Measurements from ENCODE around the gene NT5M.

DNA sequence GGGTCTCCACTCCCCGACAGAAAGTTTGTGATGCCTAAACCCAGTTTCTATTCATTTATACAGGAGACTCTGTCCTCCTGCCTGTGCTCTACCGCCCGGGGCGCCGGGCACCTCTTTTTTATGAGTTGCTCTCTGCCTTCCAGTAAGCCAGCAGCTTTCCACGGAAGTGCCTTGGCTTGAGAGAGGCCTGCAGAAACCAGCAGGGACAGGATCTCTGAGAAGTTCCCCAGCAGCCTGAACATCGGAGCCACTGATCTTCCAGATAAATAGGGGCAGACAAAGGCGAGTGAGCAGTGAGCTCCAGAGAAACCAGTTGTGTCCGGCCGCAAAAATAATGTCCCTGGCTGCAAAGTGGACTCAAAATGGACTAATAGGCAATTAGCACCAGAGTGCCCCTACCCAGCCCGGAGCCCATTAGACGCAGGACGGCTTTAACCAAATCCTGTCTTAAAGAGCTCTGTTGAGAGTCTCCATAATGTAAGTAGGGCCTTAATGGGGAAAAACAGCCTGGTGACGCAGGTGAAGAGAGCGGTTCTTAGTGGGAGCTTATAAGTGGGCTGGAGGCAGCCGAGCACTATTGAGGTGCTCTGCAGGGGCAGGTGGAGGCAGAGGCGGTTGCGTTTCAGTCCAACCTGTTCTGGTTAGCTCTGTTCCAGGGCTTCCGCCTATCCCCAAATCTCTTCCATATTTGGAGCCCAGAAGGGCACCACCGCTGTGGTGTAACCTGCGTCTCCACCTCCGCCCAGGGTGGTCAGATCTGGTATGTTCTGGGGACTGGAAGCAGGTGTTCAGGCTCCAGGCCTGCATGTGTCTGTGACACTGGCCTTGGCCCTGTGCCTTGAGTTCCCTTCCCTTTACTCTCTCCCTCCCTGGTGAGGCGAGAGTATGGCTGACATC is 74.1 kb downstream of the NT5M start:
- TF ChIP-seq POLR2AphosphoS5 (IDR thresholded peaks at IDR 0.05; ENCODE audit: low read depth, low read length) (no peak), YY1 (IDR thresholded peaks at IDR 0.05; ENCODE audit: extremely low read depth, insufficient replicate concordance, low read depth, low read length) (no peak), POLR2A (IDR thresholded peaks at IDR 0.05; ENCODE audit: borderline replicate concordance, extremely low read depth, insufficient read depth, insufficient read length) (no peak), JUND (IDR thresholded peaks at IDR 0.05) (no peak), ZFX (IDR thresholded peaks at IDR 0.05) (no peak), RAD21 (IDR thresholded peaks at IDR 0.05; ENCODE audit: low read depth) (no peak), TCF7L2 (IDR thresholded peaks at IDR 0.05; ENCODE audit: borderline replicate concordance, extremely low read depth, insufficient read depth, insufficient read length) (no peak), EZH2 (IDR thresholded peaks at IDR 0.05) (no peak), SIN3A (IDR thresholded peaks at IDR 0.05; ENCODE audit: low read depth) (no peak)
- TF ChIP-seq, protein P1, sequence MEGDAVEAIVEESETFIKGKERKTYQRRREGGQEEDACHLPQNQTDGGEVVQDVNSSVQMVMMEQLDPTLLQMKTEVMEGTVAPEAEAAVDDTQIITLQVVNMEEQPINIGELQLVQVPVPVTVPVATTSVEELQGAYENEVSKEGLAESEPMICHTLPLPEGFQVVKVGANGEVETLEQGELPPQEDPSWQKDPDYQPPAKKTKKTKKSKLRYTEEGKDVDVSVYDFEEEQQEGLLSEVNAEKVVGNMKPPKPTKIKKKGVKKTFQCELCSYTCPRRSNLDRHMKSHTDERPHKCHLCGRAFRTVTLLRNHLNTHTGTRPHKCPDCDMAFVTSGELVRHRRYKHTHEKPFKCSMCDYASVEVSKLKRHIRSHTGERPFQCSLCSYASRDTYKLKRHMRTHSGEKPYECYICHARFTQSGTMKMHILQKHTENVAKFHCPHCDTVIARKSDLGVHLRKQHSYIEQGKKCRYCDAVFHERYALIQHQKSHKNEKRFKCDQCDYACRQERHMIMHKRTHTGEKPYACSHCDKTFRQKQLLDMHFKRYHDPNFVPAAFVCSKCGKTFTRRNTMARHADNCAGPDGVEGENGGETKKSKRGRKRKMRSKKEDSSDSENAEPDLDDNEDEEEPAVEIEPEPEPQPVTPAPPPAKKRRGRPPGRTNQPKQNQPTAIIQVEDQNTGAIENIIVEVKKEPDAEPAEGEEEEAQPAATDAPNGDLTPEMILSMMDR (IDR thresholded peaks at IDR 0.05 in 2 of 3, conservative IDR thresholded peaks at IDR 0.05 in 1 of 3; ENCODE audit: borderline replicate concordance in 1 of 3, insufficient read depth in 1 of 3, low read depth in 2 of 3, low read length in 2 of 3), result no peak
- TF ChIP-seq, protein P2, sequence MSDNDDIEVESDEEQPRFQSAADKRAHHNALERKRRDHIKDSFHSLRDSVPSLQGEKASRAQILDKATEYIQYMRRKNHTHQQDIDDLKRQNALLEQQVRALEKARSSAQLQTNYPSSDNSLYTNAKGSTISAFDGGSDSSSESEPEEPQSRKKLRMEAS (IDR thresholded peaks at IDR 0.05), result no peak
